ENCODE data around the gene IL21R. TPM values are rescaled to one million over a fixed set of nuclear protein-coding genes. Genes with fewer than 3 reads are reported as not detected.

IL21R gene
- total RNA-seq, 4 donors from 2014 or later = 0.20 to 1.1 (median 0.27) TPM; not detected in 1

GRCh38 chr16:27441998-27442397 lies 40.0 kb downstream of the IL21R start:
- Histone ChIP-seq H3K4me3 (no peak overlapping the region), H3K4me1 (no peaks in the 10 kb centered on the region), H3K27me3 (no peaks in the 10 kb centered on the region), H3K9me3 (no peaks in the 10 kb centered on the region), H3K27ac (no peak overlapping the region), H3K36me3 (no peaks in the 10 kb centered on the region)
- 92 to 97% methylated on average over 5 to 8 of the region's 8 CpGs for WGBS, 2 donors (ENCODE audit: low coverage in 1 of 2)
- no peak for TF ChIP-seq POLR2AphosphoS5 (IDR thresholded peaks at IDR 0.05)
- TF ChIP-seq EP300 (IDR thresholded peaks at IDR 0.05; ENCODE audit: low read depth) = no peak
- TF ChIP-seq, protein P1, sequence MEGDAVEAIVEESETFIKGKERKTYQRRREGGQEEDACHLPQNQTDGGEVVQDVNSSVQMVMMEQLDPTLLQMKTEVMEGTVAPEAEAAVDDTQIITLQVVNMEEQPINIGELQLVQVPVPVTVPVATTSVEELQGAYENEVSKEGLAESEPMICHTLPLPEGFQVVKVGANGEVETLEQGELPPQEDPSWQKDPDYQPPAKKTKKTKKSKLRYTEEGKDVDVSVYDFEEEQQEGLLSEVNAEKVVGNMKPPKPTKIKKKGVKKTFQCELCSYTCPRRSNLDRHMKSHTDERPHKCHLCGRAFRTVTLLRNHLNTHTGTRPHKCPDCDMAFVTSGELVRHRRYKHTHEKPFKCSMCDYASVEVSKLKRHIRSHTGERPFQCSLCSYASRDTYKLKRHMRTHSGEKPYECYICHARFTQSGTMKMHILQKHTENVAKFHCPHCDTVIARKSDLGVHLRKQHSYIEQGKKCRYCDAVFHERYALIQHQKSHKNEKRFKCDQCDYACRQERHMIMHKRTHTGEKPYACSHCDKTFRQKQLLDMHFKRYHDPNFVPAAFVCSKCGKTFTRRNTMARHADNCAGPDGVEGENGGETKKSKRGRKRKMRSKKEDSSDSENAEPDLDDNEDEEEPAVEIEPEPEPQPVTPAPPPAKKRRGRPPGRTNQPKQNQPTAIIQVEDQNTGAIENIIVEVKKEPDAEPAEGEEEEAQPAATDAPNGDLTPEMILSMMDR (IDR thresholded peaks at IDR 0.05) = no peak
- TF ChIP-seq POLR2A (IDR thresholded peaks at IDR 0.05) = no peak
- no peak for DNase-seq
- in situ Hi-C loops (cut with MboI; ENCODE audit: low pct_ligation_motif_present in 1 of 4, low pct_unique_long_range_greater_than_20kb in 1 of 4, low sequenced_read_pairs in 3 of 4) = no loop called here
- intact Hi-C loops (cut with DNase I; ENCODE audit: low total_unique reads) = no loop called here

DNA sequence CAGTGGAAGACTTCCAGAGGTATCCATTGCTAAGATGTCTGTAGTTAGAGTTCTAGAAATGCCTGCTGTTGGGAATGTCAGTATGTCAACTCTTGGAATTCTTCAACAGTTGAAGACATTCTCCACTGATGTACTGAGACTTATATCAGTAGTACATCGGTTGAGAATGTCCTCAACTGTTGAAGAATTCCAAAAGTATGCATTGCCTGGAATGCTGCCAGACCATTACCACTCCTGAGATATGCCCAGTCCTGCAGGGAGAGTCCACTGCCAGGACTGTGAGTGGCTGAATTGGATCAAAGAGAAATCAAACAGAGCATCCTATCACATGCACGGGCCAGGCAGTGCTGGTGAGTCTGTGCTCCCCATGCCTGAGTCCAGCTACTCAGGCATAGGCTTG lies 42.0 kb downstream of the IL21R start:
- intact Hi-C loops (cut with DNase I; ENCODE audit: low total_unique reads) (no loop called here), in situ Hi-C loops (cut with MboI; ENCODE audit: low pct_ligation_motif_present in 1 of 4, low pct_unique_long_range_greater_than_20kb in 1 of 4, low sequenced_read_pairs in 3 of 4) (no loop called here)
- Histone ChIP-seq H3K27ac (no peak overlapping the region), H3K4me1 (no peaks in the 10 kb centered on the region), H3K9me3 (no peaks in the 10 kb centered on the region), H3K4me3 (no peak overlapping the region), H3K27me3 (peaks cover 5% of the 10 kb centered on the region), H3K36me3 (no peaks in the 10 kb centered on the region)
- TF ChIP-seq, protein P1 (IDR thresholded peaks at IDR 0.05) = no peak
- no peak for TF ChIP-seq POLR2A (IDR thresholded peaks at IDR 0.05)
- no peak for TF ChIP-seq EP300 (IDR thresholded peaks at IDR 0.05; ENCODE audit: low read depth)
- no peak for TF ChIP-seq POLR2AphosphoS5 (IDR thresholded peaks at IDR 0.05)
- 67 to 89% methylated on average over 1 to 2 of the region's 2 CpGs for WGBS, 2 donors (ENCODE audit: low coverage in 1 of 2)
- no peak for DNase-seq

GRCh38 chr16:27444470-27444869 lies 42.5 kb downstream of the IL21R start:
- Histone ChIP-seq H3K9me3 (no peaks in the 10 kb centered on the region), H3K4me1 (no peaks in the 10 kb centered on the region), H3K36me3 (no peaks in the 10 kb centered on the region), H3K27ac (no peak overlapping the region), H3K27me3 (peaks cover 6% of the 10 kb centered on the region), H3K4me3 (no peak overlapping the region)
- in situ Hi-C loops (cut with MboI; ENCODE audit: low pct_ligation_motif_present in 1 of 4, low pct_unique_long_range_greater_than_20kb in 1 of 4, low sequenced_read_pairs in 3 of 4) = no loop called here
- TF ChIP-seq EP300 (IDR thresholded peaks at IDR 0.05; ENCODE audit: low read depth) (no peak), POLR2A (IDR thresholded peaks at IDR 0.05) (no peak), POLR2AphosphoS5 (IDR thresholded peaks at IDR 0.05) (no peak)
- TF ChIP-seq, protein P1 (IDR thresholded peaks at IDR 0.05) = no peak
- 95% methylated on average over 5 of the region's 5 CpGs; no CpG with 5 or more reads in 1 of the 2 donors for WGBS, 2 donors (ENCODE audit: low coverage in 1 of 2)
- no peak for DNase-seq
- intact Hi-C loops (cut with DNase I; ENCODE audit: low total_unique reads) = no loop called here

DNA sequence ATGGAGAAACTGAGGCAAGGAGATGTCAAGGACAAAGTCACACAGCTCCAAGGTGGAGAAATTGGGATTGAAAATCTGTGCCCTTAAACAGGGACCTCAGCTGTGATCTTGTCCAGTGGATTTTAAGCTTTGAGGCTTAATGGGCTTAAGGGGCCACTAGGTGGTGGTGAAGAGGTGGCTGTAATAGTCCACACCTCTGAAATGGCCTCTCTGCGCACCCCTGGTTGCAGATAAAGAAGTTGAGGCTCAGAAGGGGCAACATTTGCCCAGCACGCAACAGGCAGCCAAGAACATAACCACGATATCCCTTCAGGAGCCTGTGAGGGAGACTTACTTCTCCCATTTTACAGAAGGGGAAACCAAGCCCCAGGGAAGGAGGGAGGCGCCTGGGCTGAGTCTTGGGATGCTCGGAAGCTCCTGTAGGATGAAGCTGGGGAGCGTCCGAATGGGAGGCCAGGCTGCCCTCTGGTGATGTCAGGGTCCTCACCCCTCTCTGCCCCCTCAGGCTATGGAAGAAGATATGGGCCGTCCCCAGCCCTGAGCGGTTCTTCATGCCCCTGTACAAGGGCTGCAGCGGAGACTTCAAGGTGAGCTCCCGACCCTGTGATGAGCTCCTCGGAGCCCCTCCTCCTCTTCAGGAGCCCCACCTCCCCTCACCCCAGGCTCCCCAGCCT lies 43.7 kb downstream of the IL21R start:
- H3K27me3 ChIP-seq = peaks cover 18% of the 10 kb centered on the region
- in situ Hi-C loops (cut with MboI; ENCODE audit: low pct_ligation_motif_present in 1 of 4, low pct_unique_long_range_greater_than_20kb in 1 of 4, low sequenced_read_pairs in 3 of 4) = no loop called here
- 97% methylated on average over 12 of the region's 12 CpGs; no CpG with 5 or more reads in 1 of the 2 donors for WGBS, 2 donors (ENCODE audit: low coverage in 1 of 2)
- no peak overlapping the region for H3K4me3 ChIP-seq
- H3K27ac ChIP-seq = no peak overlapping the region
- H3K4me1 ChIP-seq = no peaks in the 10 kb centered on the region
- no peaks in the 10 kb centered on the region for H3K9me3 ChIP-seq
- intact Hi-C loops (cut with DNase I; ENCODE audit: low total_unique reads) = no loop called here
- TF ChIP-seq POLR2AphosphoS5 (IDR thresholded peaks at IDR 0.05) (no peak), POLR2A (IDR thresholded peaks at IDR 0.05) (no peak), EP300 (IDR thresholded peaks at IDR 0.05; ENCODE audit: low read depth) (no peak)
- TF ChIP-seq, protein P1 (IDR thresholded peaks at IDR 0.05) = no peak
- no peak for DNase-seq
- no peaks in the 10 kb centered on the region for H3K36me3 ChIP-seq
